Stomach (tissue), 9 donors: ENCODE results near the gene SDC3. TPM values are rescaled to one million over a fixed set of nuclear protein-coding genes. Genes with fewer than 3 reads are reported as not detected.

ENCODE experiments used
- DNase-seq, 2 donors: peaks; one replicate each; pipeline versions ENCODE4 v3.0.0 to v3.0.0-alpha.2; 2013 to 2019
- H3K27ac ChIP-seq, 5 donors: fragments of 200-600 bp in 4 of 5; sonication (generic) in 4 of 5; one replicate each; pipeline ENCODE4 v1.5.1; 2013 to 2019; ENCODE audit warnings: mild to moderate bottlenecking in 1 of 5, moderate library complexity in 1 of 5
- H3K27me3 ChIP-seq, 3 donors: fragments of 200-600 bp; sonication (generic); one replicate each; pipeline ENCODE4 v1.5.1; 2017 to 2019; ENCODE audit warnings: mixed run types in 1 of 3
- H3K36me3 ChIP-seq, 4 donors: fragments of 200-600 bp; sonication (generic); 1 replicate in 3 of 4; 2 replicates in 1 of 4; pipeline ENCODE4 v1.5.1; 2016 to 2019
- H3K4me1 ChIP-seq, 4 donors: fragments of 200-600 bp; sonication (generic); one replicate each; pipeline ENCODE4 v1.5.1; 2016 to 2019
- H3K4me3 ChIP-seq, 4 donors: fragments of 200-600 bp; sonication (generic) in 3 of 4; one replicate each; pipeline ENCODE4 v1.5.1; 2016 to 2019; ENCODE audit warnings: mild to moderate bottlenecking in 1 of 4
- H3K9me3 ChIP-seq, 4 donors: fragments of 200-600 bp; sonication (generic); one replicate each; pipeline ENCODE4 v1.5.1; 2016 to 2019
- CTCF ChIP-seq, 7 experiments: fragments of 450-650 bp in 4 of 7; fragments of 200-600 bp in 3 of 7; sonication (generic) in 3 of 7; IDR thresholded peaks; one replicate each; pipeline ENCODE4 v1.5.1; 2016 to 2019; ENCODE audit warnings: antibody characterized with exemption in 7 of 7, control low read depth in 2 of 7, mild to moderate bottlenecking in 1 of 7
- EP300 ChIP-seq: sonication (generic); formaldehyde crosslinking; IDR thresholded peaks from one replicate; pipeline ENCODE4 v1.6.1; 2017; ENCODE audit warnings: antibody characterized with exemption
- POLR2A ChIP-seq, 4 donors: fragments of 450-650 bp; IDR thresholded peaks; one replicate each; pipeline ENCODE4 v1.6.1; 2016; ENCODE audit warnings: antibody characterized with exemption in 4 of 4, control low read depth in 2 of 4, mild to moderate bottlenecking in 1 of 4, moderate library complexity in 1 of 4
- POLR2AphosphoS5 ChIP-seq, 3 donors: sonication (generic); formaldehyde crosslinking; IDR thresholded peaks; one replicate each; pipeline ENCODE4 v1.6.1; 2016; ENCODE audit warnings: antibody characterized with exemption in 3 of 3
- WGBS, 5 donors: extraction: QIAGEN DNeasy Blood & Tissue Kit in 3 of 5; methylation state at CpG; one replicate each; pipeline versions ENCODE4 v1.1.5 to v1.1.7; 2013 to 2018; 5-methylcytosine and 5-hydroxymethylcytosine counted together
- intact Hi-C: fragments of 100-400 bp; cut with DNase I; formaldehyde crosslinking; loops from one replicate; pipeline ENCODE4 v1.15.1; 2023; ENCODE audit warnings: low total_unique reads
- polyA plus RNA-seq, 3 donors: library from polyadenylated mRNA; stranded (reverse); fragments of 200-250 nt; gene quantifications; one replicate each; pipeline ENCODE4 v1.2.3, GENCODE V29; 2013
- total RNA-seq, 5 donors: library from RNA; depleted of rRNA; stranded (reverse); fragments of >200 nt; gene quantifications; one replicate each; pipeline versions ENCODE4 v1.1.0 to v1.2.3, GENCODE V29; 2014 to 2016
- donor health status: healthy with polysubstance abuse.
- donor health status: Bipolar disorder and iron deficiency.
- donor health status: healthy.

Gene SDC3
- total and polyA plus RNA-seq, 8 donors, result 0.58 to 47.2 (median 15.2) TPM

- TF ChIP-seq CTCF (IDR thresholded peaks at IDR 0.05) (no peak), EP300 (no peak), POLR2AphosphoS5 (IDR thresholded peaks at IDR 0.05) (no peak), POLR2A (IDR thresholded peaks at IDR 0.05) (no peak)
- Histone ChIP-seq H3K27ac (peak overlapping the region in 2 of 5 donors; percentile 33 to 81), H3K36me3 (no peaks in the 10 kb centered on the region), H3K4me3 (no peak overlapping the region), H3K9me3 (no peaks in the 10 kb centered on the region), H3K27me3 (no peaks in the 10 kb centered on the region), H3K4me1 (peaks cover 19 to 74% (median 44%) of the 10 kb centered on the region in 4 donors)
- 79 to 95% (median 91%) methylated on average over 2 of the region's 2 CpGs for WGBS, 5 donors
- intact Hi-C loops, result no loop called here
- DNase-seq, result no peak
Observed at GRCh38 chr1:30896905-30897304, 11.7 kb downstream of the SDC3 start.

- intact Hi-C loops, result no loop called here
- no peak overlapping the region for H3K4me3 ChIP-seq
- DNase-seq, result no peak
- H3K9me3 ChIP-seq, result no peaks in the 10 kb centered on the region
- H3K27me3 ChIP-seq, result no peaks in the 10 kb centered on the region
- no peak for TF ChIP-seq EP300
- no peak for TF ChIP-seq POLR2AphosphoS5 (IDR thresholded peaks at IDR 0.05)
- TF ChIP-seq CTCF (IDR thresholded peaks at IDR 0.05), result no peak
- TF ChIP-seq POLR2A (IDR thresholded peaks at IDR 0.05), result no peak
- 51 to 79% (median 72%) methylated on average over 6 of the region's 6 CpGs for WGBS, 5 donors
- H3K4me1 ChIP-seq, result peaks cover 11 to 70% (median 40%) of the 10 kb centered on the region in 4 donors
- H3K27ac ChIP-seq, result peak overlapping the region in 3 of 5 donors; percentile 33 to 81 (median 67)
- H3K36me3 ChIP-seq, result no peaks in the 10 kb centered on the region
Observed at GRCh38 chr1:30895944-30896660, 12.5 kb downstream of the SDC3 start.

DNA sequence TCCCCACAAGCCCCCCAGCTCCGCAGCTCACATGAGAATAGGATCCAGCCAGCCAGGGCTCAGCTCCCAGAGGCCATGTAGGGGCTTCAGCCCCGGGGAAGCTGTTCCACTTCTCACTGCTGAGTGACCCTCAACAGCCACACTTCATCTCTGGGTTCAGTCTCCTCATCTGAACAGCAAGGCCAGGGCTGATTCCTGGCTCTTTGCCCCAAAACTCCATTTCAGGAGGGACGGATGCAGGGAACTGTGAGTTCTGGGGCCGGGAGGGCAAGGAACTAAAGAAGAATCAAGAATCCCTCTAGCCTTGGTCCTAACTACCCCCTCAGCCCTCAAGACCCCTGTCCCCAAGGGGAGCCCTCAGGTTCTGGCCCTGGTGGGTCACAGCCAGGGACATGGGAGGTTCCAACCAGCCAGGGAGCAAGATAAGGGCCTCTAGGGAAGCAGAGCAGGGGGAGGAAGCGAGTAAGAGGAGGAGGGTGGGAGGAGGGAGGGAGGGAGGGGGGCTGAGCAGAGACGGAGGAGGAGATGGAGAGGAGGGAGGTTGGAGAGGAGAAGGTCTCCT, 13.1 kb downstream of the SDC3 start:
- TF ChIP-seq CTCF (IDR thresholded peaks at IDR 0.05) (no peak), EP300 (no peak), POLR2A (IDR thresholded peaks at IDR 0.05) (no peak), POLR2AphosphoS5 (IDR thresholded peaks at IDR 0.05) (no peak)
- Histone ChIP-seq H3K9me3 (no peaks in the 10 kb centered on the region), H3K36me3 (no peaks in the 10 kb centered on the region), H3K4me3 (no peak overlapping the region), H3K4me1 (peaks cover 6 to 72% (median 41%) of the 10 kb centered on the region in 4 donors), H3K27ac (peak overlapping the region in 3 of 5 donors; percentile 33 to 81 (median 67)), H3K27me3 (no peaks in the 10 kb centered on the region)
- intact Hi-C loops, result no loop called here
- WGBS, 5 donors, result 47 to 89% (median 60%) methylated on average over 4 to 6 of the region's 6 CpGs
- no peak for DNase-seq

DNA sequence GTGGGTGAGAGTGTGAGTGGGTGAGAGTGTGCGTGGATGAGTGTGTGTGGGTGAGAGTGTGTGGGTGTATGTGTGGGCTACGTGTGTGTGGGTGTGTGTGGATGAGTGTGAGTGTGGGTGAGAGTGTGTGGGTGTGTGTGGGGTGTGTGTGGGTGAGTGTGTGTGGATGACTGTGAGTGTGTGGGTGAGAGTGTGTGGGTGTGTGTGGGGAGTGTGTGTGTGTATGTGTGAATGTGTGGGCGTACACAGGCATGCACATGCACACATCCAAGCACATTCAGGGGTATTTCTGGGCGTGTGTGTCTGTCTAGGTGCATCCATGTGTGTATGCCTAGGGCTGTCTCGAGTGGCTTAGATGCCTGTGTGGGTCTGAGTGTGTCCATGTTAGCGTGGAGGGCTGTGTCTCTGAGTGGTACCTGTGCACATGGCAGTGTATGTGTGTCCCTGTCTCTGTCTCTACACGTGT, 14.0 kb downstream of the SDC3 start:
- H3K9me3 ChIP-seq, result no peaks in the 10 kb centered on the region
- WGBS, 5 donors, result 64 to 74% (median 70%) methylated on average over 7 of the region's 7 CpGs
- H3K27ac ChIP-seq, result peak overlapping the region in 1 of 5 donors; percentile 87
- TF ChIP-seq POLR2AphosphoS5 (IDR thresholded peaks at IDR 0.05), result no peak
- TF ChIP-seq EP300, result no peak
- TF ChIP-seq POLR2A (IDR thresholded peaks at IDR 0.05), result no peak
- TF ChIP-seq CTCF (IDR thresholded peaks at IDR 0.05), result no peak
- H3K36me3 ChIP-seq, result no peaks in the 10 kb centered on the region
- no peak for DNase-seq
- peaks cover 6 to 79% (median 41%) of the 10 kb centered on the region in 4 donors for H3K4me1 ChIP-seq
- intact Hi-C loops, result no loop called here
- no peak overlapping the region for H3K4me3 ChIP-seq
- H3K27me3 ChIP-seq, result no peaks in the 10 kb centered on the region
